Measurements from ENCODE around the gene WASHC1. TPM values are rescaled to one million over a fixed set of nuclear protein-coding genes. Genes with fewer than 3 reads are reported as not detected.
"Not testable (repeated sequence)": the region's sequence is repeated elsewhere in the genome, so short reads cannot be mapped to it uniquely, and the experiment has no call there.

Gene WASHC1
- total and polyA plus RNA-seq, 2 of the 8 experiments (the other 6 are each of a cell fraction or from before 2014, with no cell fraction given), result 6.4 to 10.0 TPM

DNA sequence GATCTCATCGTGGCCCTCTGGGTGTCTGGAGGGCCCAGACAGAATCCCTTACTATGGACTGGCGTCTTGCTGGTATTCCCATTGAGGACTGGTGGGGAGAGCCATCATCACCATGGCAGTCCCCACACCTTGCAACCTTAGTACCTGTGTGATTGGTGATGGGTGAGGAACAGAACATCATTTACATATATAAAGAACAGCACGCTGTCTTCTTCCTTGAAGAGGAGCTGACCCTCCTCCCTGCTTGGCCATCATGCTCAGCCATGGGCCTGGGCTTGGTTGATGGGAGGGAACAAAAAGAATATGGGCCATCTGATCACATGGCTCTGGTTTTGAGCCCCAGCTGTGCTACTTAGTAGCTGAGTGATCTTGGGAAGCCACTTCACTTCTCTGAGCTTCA is 13.9 kb upstream of the WASHC1 start:
- H2AK5ac ChIP-seq (ENCODE audit: low read depth, low read length); DNase-seq (ENCODE audit: low read depth in 1 of 2, low spot score in 2 of 2); CTCF ChIA-PET (ENCODE audit: partially characterized antibody); H4K5ac ChIP-seq (ENCODE audit: insufficient read length, low read depth, low read length); H3K27me3 ChIP-seq (replicated peaks in 1 of 4; ENCODE audit: control insufficient read depth in 3 of 4, extremely low read depth in 1 of 4, insufficient read depth in 3 of 4, low read length in 3 of 4); H2BK12ac ChIP-seq (ENCODE audit: low read depth, low read length); H3K23me2 ChIP-seq (ENCODE audit: low read depth, low read length); H3K9me3 ChIP-seq (ENCODE audit: insufficient read depth in 2 of 2, low read depth in 1 of 2, low read length in 1 of 2); H4K8ac ChIP-seq (ENCODE audit: extremely low read depth, insufficient read depth, low read length); H3K56ac ChIP-seq (replicated peaks; ENCODE audit: insufficient read length, low read depth, low read length); H2BK15ac ChIP-seq (ENCODE audit: low read length); H2BK5ac ChIP-seq (ENCODE audit: low read depth, low read length); H2BK120ac ChIP-seq (replicated peaks; ENCODE audit: low read depth, low read length); H3K36me3 ChIP-seq (ENCODE audit: control insufficient read depth in 2 of 4, insufficient read depth in 4 of 4, low read length in 3 of 4); H3K18ac ChIP-seq (ENCODE audit: extremely low read depth, low read length); H3K27ac ChIP-seq (ENCODE audit: low read depth, low read length); POLR2A ChIA-PET (ENCODE audit: partially characterized antibody); H3K9ac ChIP-seq (replicated peaks in 1 of 4; ENCODE audit: extremely low read depth in 1 of 4, low read depth in 3 of 4, low read length in 3 of 4); H3K79me2 ChIP-seq (ENCODE audit: control insufficient read depth in 1 of 2, insufficient read depth in 2 of 2, low read length in 2 of 2); H3K4ac ChIP-seq (replicated peaks; ENCODE audit: insufficient read length, low read depth, low read length); H3K79me1 ChIP-seq (ENCODE audit: low read depth, low read length); H4K91ac ChIP-seq (replicated peaks; ENCODE audit: insufficient read length, low read length); FAIRE-seq; H3K4me3 ChIP-seq (ENCODE audit: extremely low read depth in 1 of 4, insufficient read depth in 2 of 4, low read depth in 3 of 4, low read length in 4 of 4); H3K4me1 ChIP-seq (replicated peaks in 1 of 4; ENCODE audit: control insufficient read depth in 3 of 4, insufficient read depth in 4 of 4, low read length in 3 of 4); H2AFZ ChIP-seq (ENCODE audit: low read length); H3K4me2 ChIP-seq (ENCODE audit: insufficient read depth in 1 of 2, low read depth in 2 of 2, low read length in 2 of 2); H3K23ac ChIP-seq (ENCODE audit: insufficient read length); H2BK20ac ChIP-seq (ENCODE audit: low read length); H3K14ac ChIP-seq (ENCODE audit: insufficient read length); H4K20me1 ChIP-seq (replicated peaks in 1 of 2; ENCODE audit: control insufficient read depth in 1 of 2, insufficient read depth in 2 of 2, low read length in 2 of 2): not testable (repeated sequence)
- 65% methylated on average over 2 of the region's 3 CpGs; no CpG with 5 or more reads in 1 of the 2 experiments for WGBS, 2 experiments (ENCODE audit: extremely low coverage in 1 of 2, insufficient coverage in 1 of 2, insufficient read length in 1 of 2, insufficient replicate concordance in 2 of 2, low coverage in 1 of 2, low lambda C conversion rate in 2 of 2, missing lambda C conversion rate in 1 of 2)

GRCh38 chr9:41819-42218 is 12.6 kb upstream of the WASHC1 start:
- H3K79me2 ChIP-seq (ENCODE audit: control insufficient read depth in 1 of 2, insufficient read depth in 2 of 2, low read length in 2 of 2); FAIRE-seq; H3K27ac ChIP-seq (ENCODE audit: low read depth, low read length); H3K27me3 ChIP-seq (replicated peaks in 1 of 4; ENCODE audit: control insufficient read depth in 3 of 4, extremely low read depth in 1 of 4, insufficient read depth in 3 of 4, low read length in 3 of 4); H2BK20ac ChIP-seq (ENCODE audit: low read length); H2BK120ac ChIP-seq (replicated peaks; ENCODE audit: low read depth, low read length); H4K8ac ChIP-seq (ENCODE audit: extremely low read depth, insufficient read depth, low read length); H3K18ac ChIP-seq (ENCODE audit: extremely low read depth, low read length); H3K4ac ChIP-seq (replicated peaks; ENCODE audit: insufficient read length, low read depth, low read length); H2BK15ac ChIP-seq (ENCODE audit: low read length); H2BK5ac ChIP-seq (ENCODE audit: low read depth, low read length); H3K23me2 ChIP-seq (ENCODE audit: low read depth, low read length); DNase-seq (ENCODE audit: low read depth in 1 of 2, low spot score in 2 of 2); POLR2A ChIA-PET (ENCODE audit: partially characterized antibody); CTCF ChIA-PET (ENCODE audit: partially characterized antibody); H3K56ac ChIP-seq (replicated peaks; ENCODE audit: insufficient read length, low read depth, low read length); H2BK12ac ChIP-seq (ENCODE audit: low read depth, low read length); H3K4me1 ChIP-seq (replicated peaks in 1 of 4; ENCODE audit: control insufficient read depth in 3 of 4, insufficient read depth in 4 of 4, low read length in 3 of 4); H3K36me3 ChIP-seq (ENCODE audit: control insufficient read depth in 2 of 4, insufficient read depth in 4 of 4, low read length in 3 of 4); H3K9me3 ChIP-seq (ENCODE audit: insufficient read depth in 2 of 2, low read depth in 1 of 2, low read length in 1 of 2); H3K4me2 ChIP-seq (ENCODE audit: insufficient read depth in 1 of 2, low read depth in 2 of 2, low read length in 2 of 2); H3K9ac ChIP-seq (replicated peaks in 1 of 4; ENCODE audit: extremely low read depth in 1 of 4, low read depth in 3 of 4, low read length in 3 of 4); H2AK5ac ChIP-seq (ENCODE audit: low read depth, low read length); H4K20me1 ChIP-seq (replicated peaks in 1 of 2; ENCODE audit: control insufficient read depth in 1 of 2, insufficient read depth in 2 of 2, low read length in 2 of 2); H2AFZ ChIP-seq (ENCODE audit: low read length); H4K5ac ChIP-seq (ENCODE audit: insufficient read length, low read depth, low read length); H3K14ac ChIP-seq (ENCODE audit: insufficient read length); H4K91ac ChIP-seq (replicated peaks; ENCODE audit: insufficient read length, low read length); H3K4me3 ChIP-seq (ENCODE audit: extremely low read depth in 1 of 4, insufficient read depth in 2 of 4, low read depth in 3 of 4, low read length in 4 of 4); H3K79me1 ChIP-seq (ENCODE audit: low read depth, low read length); H3K23ac ChIP-seq (ENCODE audit: insufficient read length): not testable (repeated sequence)
- WGBS, 2 experiments (ENCODE audit: extremely low coverage in 1 of 2, insufficient coverage in 1 of 2, insufficient read length in 1 of 2, insufficient replicate concordance in 2 of 2, low coverage in 1 of 2, low lambda C conversion rate in 2 of 2, missing lambda C conversion rate in 1 of 2), result 87% methylated on average over 2 of the region's 2 CpGs; no CpG with 5 or more reads in 1 of the 2 experiments

All from H1 (cell line).